Measurements from ENCODE around the gene WWOX. TPM values are rescaled to one million over a fixed set of nuclear protein-coding genes. Genes with fewer than 3 reads are reported as not detected.

Gene WWOX
- total RNA-seq, 1 experiment from 2014 or later = 5.3 TPM

- in situ Hi-C loops (cut with HindIII; ENCODE audit: low pct_unique_long_range_greater_than_20kb, low sequenced_read_pairs) = no loop called here
Observed at GRCh38 chr16:78745108-78746019, 645.9 kb downstream of the WWOX start.

GRCh38 chr16:78746718-78747117 is 647.3 kb downstream of the WWOX start:
- in situ Hi-C loops (cut with HindIII; ENCODE audit: low pct_unique_long_range_greater_than_20kb, low sequenced_read_pairs) = no loop called here
- DNase-seq (ENCODE audit: low read depth, low spot score) = no peak

More at GRCh38 chr16:78745108-78746019, 645.9 kb downstream of the WWOX start:
- DNase-seq (ENCODE audit: low read depth, low spot score) = no peak

DNA sequence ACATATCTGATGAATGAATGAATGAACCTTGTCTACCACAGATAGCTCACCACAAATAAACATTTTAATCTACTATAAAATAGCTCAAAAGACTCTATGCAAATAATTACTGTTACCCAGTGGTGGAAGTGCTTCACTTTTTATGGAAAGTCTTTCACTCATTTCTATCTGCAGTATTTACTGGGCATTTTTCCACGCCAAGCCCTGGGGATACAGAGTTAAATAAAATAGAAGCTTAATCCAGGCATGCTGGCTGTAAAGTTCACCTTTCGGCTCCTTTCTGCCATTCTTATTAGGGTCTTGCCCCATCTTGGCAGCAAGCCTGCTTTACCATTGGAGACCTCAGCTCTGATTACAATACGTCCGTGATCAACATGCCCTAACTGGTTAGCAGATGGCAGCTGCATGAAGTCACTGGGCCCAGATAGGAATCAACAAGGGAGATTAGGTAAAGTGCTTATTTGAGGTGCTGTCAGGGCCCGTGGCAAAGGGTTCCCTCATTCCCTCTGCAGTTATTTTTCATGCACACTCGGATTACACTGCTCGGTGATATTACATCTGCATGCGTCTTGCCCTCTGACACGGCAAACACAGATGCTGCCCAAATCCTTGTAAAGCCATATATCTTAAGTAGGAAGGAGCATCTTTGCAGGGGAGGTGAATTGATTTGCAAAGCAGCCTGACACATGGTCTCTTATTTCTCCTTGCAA is 648.9 kb downstream of the WWOX start:
- in situ Hi-C loops (cut with HindIII; ENCODE audit: low pct_unique_long_range_greater_than_20kb, low sequenced_read_pairs) = no loop called here
- no peak for DNase-seq (ENCODE audit: low read depth, low spot score)

DNA sequence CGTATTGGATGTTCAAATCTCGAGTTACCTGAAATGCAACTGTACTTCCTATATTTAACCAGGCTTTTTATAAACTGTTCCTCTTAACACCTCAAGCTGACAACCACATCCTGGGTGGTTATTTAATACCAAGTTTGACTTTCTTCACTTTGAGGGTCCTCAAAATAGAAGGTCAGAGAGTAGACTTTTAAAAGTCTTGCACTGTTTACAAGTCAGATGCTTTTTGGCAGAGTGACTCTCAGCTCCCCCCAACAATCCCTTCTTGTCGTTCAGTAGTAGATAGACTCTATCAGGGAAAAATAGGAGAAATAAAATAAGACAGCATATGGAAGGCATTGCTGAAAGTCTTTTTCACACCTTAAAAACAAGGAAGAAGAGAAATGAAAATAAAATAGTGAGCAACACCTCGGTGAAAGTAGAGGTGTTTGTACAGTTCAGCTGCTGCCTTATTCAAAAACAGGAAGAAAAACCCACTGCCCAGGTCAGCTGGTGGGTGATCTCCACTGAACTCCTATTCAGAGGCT is 650.4 kb downstream of the WWOX start:
- DNase-seq (ENCODE audit: low read depth, low spot score) = no peak

DNA sequence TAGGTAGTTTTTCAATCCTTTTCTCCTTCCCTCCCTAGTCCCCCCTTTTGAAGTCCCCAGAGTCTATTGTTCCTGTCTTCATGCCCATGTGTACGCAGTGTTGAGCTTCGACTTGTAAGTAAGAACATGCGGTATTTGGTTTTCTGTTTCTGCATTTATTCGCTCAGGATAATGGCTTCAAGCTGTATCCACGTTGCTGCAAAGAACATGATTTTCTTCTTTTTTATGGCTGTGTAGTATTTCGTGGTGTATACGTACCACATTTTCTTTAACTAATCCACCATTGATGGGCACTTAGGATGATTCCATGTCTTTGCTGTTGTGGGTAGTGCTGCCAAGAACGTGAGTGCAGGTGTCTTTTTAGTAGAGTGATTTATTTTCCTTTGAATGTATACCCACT is 651.2 kb downstream of the WWOX start:
- in situ Hi-C loops (cut with HindIII; ENCODE audit: low pct_unique_long_range_greater_than_20kb, low sequenced_read_pairs) = no loop called here
- no peak for DNase-seq (ENCODE audit: low read depth, low spot score)

More for the DNA sequence above, 650.4 kb downstream of the WWOX start:
- in situ Hi-C loops (cut with HindIII; ENCODE audit: low pct_unique_long_range_greater_than_20kb, low sequenced_read_pairs) = no loop called here

DNA sequence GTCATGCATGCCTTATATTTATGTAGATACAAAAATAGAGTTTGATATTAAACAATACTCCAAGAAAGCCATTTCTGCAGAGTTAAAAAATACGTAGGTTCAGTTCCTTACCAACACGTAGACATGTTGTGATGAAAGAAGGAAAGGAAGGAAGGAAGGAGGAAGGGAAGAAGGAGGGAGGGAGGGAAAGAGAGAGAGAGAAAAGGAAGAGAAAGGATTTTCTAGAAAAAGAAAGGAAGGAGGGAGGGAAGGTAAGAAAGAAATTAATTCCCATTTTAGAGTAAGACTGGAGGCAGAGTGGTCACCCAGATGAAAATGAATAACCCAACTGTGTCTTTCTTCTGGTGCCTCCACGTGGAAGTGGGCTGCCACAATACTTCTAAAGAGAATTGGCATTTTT is 652.1 kb downstream of the WWOX start:
- in situ Hi-C loops (cut with HindIII; ENCODE audit: low pct_unique_long_range_greater_than_20kb, low sequenced_read_pairs) = no loop called here
- DNase-seq (ENCODE audit: low read depth, low spot score) = no peak

DNA sequence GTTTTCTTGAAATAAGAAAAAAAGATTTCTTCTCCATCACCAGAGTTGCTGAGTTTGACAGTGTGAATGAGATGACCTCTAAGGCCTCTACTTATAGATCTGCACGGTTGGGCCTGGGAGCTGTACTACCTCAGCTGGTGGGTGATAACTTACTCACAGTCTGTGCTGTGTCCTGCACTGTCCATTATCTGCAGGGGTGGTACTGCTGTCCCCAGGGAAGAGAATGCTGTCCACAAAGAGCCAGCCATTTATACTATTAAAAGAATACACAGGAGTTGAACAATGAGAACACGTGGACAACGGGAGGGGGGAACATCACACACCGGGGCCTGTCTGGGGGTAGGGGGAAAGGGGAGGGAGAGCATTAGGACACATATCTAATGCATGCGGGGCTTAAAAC is 655.3 kb downstream of the WWOX start:
- in situ Hi-C loops (cut with HindIII; ENCODE audit: low pct_unique_long_range_greater_than_20kb, low sequenced_read_pairs) = no loop called here
- no peak for DNase-seq (ENCODE audit: low read depth, low spot score)

DNA sequence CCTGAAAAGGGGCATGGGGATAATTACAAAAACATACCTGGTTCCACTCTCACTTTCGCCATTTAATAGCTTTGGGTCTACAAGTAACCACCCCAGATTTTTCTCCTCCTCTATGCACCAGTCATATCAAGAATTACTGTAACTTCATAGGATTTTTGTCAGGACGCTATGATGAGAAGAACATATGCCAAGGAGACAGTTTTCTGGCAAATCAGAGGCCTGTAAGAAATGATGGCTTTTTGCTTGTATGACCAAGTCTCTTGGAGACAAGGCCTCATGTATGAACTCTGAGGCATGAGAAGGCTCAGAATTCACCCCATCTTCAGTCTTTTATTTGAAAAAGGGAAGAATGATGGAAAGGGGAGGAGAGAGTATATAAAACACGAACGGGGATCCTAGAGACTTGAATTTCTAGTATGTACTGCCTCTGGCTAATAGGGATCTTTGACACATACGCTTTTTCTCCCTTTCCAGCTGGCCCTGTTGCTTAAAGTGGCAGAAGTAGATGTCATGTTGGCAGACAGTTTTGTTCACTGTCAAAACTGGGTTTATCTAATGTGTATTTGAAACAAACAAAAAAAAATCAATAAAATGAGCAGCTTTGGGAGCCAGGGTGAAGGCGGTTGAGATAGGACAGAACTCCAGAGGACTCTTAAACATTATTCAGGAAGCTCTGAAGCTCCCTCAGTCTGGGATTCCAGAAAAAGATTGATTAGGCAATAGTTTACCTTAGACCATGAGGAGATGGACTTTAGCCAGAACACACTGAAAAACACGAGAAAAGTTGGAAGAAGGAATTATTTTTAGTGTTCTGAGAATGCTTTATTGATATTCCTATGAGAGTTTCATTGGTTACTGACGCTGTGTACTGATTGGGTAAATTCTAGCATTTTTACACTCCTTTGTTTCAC is 656.6 kb downstream of the WWOX start:
- DNase-seq (ENCODE audit: low read depth, low spot score) = no peak
- in situ Hi-C loops (cut with HindIII; ENCODE audit: low pct_unique_long_range_greater_than_20kb, low sequenced_read_pairs) = no loop called here

- DNase-seq (ENCODE audit: low read depth, low spot score) = no peak
- in situ Hi-C loops (cut with HindIII; ENCODE audit: low pct_unique_long_range_greater_than_20kb, low sequenced_read_pairs) = no loop called here
Observed at GRCh38 chr16:78759596-78759995, 660.1 kb downstream of the WWOX start.

GRCh38 chr16:78760611-78761010 is 661.2 kb downstream of the WWOX start:
- DNase-seq (ENCODE audit: low read depth, low spot score) = peak; percentile 18
- in situ Hi-C loops (cut with HindIII; ENCODE audit: low pct_unique_long_range_greater_than_20kb, low sequenced_read_pairs) = no loop called here

GRCh38 chr16:78761427-78761826 is 662.0 kb downstream of the WWOX start:
- no peak for DNase-seq (ENCODE audit: low read depth, low spot score)
- in situ Hi-C loops (cut with HindIII; ENCODE audit: low pct_unique_long_range_greater_than_20kb, low sequenced_read_pairs) = no loop called here

DNA sequence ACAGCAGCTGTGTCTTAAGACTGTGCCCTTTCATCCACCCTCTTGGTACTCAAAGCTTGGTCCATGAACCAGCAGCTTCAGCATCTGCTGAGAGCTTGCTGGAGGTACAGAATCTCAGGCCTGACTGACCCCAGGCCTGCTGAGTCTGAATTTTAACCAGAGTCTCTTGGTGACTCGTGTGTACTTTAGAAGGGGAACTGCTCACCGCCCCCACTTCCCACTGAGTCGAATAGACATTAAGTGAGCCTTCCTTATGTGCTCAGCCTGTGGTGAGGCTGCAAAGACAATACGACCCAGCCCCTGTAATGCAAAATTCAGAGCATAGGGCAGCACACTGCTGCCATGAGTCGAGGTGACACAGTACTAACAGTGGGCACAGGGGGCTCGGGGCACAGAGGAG is 662.8 kb downstream of the WWOX start:
- in situ Hi-C loops (cut with HindIII; ENCODE audit: low pct_unique_long_range_greater_than_20kb, low sequenced_read_pairs) = no loop called here

GRCh38 chr16:78763821-78764440 is 664.5 kb downstream of the WWOX start:
- in situ Hi-C loops (cut with HindIII; ENCODE audit: low pct_unique_long_range_greater_than_20kb, low sequenced_read_pairs) = no loop called here
- DNase-seq (ENCODE audit: low read depth, low spot score) = no peak

More for the DNA sequence above, 662.8 kb downstream of the WWOX start:
- DNase-seq (ENCODE audit: low read depth, low spot score) = no peak

DNA sequence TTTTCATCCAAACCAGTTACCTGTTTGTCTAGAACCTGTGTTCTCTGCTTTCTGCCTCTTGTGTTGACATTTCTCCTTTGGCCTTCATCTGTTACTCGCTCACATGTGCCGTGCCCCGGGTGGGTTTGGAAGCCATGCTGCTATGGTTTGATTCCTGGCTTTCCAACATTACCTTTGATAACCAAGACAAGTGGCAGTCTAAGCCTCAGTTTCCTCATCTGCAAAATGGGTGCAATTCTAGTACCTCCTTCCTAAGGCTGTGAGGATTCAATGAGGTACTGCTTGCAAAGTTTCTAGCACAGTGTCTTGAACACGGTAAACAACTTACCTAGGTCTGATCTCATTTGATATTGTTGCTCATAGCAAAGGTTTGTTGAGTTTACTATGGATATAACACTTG is 665.0 kb downstream of the WWOX start:
- no peak for DNase-seq (ENCODE audit: low read depth, low spot score)
- in situ Hi-C loops (cut with HindIII; ENCODE audit: low pct_unique_long_range_greater_than_20kb, low sequenced_read_pairs) = no loop called here

DNA sequence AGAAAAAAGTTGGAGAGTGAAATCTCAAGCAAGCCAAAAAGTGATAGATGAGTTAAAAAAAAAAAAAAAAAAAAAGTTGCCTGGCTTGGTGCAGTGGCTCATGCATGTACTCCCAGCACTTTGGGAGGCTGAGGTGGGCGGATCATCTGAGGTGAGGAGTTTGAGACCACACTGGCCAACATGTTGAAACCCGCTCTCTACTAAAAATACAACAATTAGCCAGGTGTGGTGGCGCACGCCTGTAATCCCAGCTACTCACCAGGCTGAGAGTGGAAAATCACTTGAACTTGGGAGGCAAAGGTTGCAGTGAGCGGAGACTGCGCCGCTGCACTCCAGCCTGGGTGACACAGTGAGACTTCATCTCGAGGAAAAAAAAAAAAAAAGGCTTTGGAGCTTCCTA is 668.8 kb downstream of the WWOX start:
- in situ Hi-C loops (cut with HindIII; ENCODE audit: low pct_unique_long_range_greater_than_20kb, low sequenced_read_pairs) = no loop called here
- no peak for DNase-seq (ENCODE audit: low read depth, low spot score)

DNA sequence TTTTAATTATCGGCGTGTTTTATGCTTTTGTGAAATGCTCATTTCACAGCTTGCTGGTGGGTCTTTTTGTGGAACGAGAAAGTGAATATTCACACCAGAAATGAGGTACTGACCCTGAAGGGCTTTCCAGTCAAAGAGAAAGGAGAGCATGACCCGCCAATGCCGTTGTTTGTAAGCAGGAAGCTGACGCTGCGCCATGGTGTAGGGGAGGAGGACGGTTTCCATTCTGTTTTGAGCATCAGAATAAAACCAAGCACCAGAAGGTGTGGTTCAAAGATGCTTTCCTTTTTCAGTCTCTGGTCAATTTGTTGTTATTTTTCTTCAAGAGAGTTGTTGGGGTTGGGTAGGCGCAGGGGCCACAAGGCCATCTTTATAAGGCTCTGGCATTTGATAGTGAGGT is 669.3 kb downstream of the WWOX start:
- in situ Hi-C loops (cut with HindIII; ENCODE audit: low pct_unique_long_range_greater_than_20kb, low sequenced_read_pairs) = no loop called here
- DNase-seq (ENCODE audit: low read depth, low spot score) = no peak

DNA sequence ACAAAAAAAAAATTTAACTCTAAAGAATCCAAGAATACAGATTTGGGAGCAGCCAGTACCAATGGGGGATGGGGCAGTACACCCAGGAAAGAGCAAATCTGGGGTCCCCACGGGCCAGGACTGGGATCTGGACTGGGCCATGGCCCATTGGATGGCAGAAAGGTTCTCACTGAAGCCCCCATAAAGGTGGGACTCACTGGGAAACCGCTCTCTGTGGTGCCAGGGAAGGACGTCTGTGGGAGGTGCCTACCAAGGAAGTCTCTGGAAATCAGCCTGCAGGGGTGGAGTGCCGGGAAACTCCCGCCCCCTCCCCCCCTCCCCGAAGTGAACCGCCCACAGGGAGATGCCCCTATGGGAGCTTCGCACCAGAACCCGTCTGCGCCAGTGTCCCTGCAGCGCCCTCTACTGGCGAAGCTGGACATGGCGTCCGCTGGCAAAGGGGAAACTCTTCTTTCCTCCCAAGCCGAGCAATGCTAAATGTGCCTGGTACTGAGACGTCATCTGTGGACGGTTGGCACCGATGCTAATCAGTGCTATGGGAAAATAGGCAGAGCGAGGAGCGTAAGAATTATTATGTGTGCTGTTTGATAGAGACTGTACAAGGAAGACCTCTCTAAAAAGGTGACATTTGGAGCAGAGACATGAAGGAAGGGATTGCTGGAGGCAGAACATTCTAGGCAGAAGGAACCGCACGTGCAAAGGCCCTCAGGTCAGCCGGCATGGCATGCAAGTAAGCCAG is 671.1 kb downstream of the WWOX start:
- DNase-seq (ENCODE audit: low read depth, low spot score) = peak; percentile 63
- in situ Hi-C loops (cut with HindIII; ENCODE audit: low pct_unique_long_range_greater_than_20kb, low sequenced_read_pairs) = no loop called here
